HG03064 (cell line): ENCODE data around the gene TUT7.
"Not testable (repeated sequence)": the region's sequence is repeated elsewhere in the genome, so short reads cannot be mapped to it uniquely, and the experiment has no call there.

ENCODE experiments used
- ATAC-seq: cut with Tn5 transposase; IDR thresholded peaks from one replicate; pipeline ENCODE4 v1.9.1; 2021; ENCODE audit warnings: low read depth; ENCODE audit not compliant: unreplicated experiment

Gene TUT7, protein sequence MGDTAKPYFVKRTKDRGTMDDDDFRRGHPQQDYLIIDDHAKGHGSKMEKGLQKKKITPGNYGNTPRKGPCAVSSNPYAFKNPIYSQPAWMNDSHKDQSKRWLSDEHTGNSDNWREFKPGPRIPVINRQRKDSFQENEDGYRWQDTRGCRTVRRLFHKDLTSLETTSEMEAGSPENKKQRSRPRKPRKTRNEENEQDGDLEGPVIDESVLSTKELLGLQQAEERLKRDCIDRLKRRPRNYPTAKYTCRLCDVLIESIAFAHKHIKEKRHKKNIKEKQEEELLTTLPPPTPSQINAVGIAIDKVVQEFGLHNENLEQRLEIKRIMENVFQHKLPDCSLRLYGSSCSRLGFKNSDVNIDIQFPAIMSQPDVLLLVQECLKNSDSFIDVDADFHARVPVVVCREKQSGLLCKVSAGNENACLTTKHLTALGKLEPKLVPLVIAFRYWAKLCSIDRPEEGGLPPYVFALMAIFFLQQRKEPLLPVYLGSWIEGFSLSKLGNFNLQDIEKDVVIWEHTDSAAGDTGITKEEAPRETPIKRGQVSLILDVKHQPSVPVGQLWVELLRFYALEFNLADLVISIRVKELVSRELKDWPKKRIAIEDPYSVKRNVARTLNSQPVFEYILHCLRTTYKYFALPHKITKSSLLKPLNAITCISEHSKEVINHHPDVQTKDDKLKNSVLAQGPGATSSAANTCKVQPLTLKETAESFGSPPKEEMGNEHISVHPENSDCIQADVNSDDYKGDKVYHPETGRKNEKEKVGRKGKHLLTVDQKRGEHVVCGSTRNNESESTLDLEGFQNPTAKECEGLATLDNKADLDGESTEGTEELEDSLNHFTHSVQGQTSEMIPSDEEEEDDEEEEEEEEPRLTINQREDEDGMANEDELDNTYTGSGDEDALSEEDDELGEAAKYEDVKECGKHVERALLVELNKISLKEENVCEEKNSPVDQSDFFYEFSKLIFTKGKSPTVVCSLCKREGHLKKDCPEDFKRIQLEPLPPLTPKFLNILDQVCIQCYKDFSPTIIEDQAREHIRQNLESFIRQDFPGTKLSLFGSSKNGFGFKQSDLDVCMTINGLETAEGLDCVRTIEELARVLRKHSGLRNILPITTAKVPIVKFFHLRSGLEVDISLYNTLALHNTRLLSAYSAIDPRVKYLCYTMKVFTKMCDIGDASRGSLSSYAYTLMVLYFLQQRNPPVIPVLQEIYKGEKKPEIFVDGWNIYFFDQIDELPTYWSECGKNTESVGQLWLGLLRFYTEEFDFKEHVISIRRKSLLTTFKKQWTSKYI (N-terminal part only)

GRCh38 chr9:86354011-86354817 is at the start of gene TUT7:
Gene TUT7, minus strand, starts transcription at chr9:86354410. Its CDS starts 1,211 bp downstream, at chr9:86353199.
- ATAC-seq: peak; percentile 78

DNA sequence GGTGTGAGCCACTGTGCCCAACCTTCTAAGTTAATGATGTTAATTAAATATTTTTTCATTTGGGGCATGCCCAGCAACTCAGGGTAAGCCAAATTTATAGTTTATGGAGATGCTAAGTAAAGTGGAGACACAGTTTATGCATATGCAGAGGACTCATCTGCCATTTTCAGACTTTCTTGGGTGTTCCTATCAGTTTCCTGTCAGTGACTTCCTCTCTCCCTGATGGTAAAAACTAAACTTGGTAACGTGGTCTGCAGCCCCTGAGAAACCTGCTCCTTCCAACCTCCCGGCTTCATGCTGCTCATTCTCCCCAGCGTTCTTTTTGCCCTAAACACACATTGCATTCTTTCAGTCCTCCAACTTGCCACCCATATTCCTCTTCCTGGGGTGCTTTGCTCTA is 48.4 kb upstream of the TUT7 start:
- ATAC-seq: no peak

- ATAC-seq: no peak
These were observed 42.2 kb upstream of the TUT7 start for GRCh38 chr9:86396412-86396811.

DNA sequence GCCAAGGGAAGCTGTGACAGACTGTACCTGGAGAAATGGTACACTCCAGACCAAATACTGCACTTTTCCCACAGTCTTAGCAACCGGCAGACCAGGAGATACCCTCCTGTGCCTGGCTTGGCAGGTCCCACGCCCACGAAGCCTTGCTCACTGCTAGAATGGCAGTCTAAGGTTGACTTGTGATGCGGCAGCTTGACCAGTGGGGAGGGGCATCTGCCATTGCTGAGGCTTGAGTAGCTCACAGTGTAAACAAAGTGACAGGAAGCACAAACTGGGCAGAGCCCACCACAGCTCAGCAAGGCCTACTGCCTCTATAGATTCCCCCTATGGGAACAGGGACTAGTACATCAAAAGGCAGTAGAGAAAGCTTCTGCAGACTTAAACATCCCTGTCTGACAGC is 36.0 kb upstream of the TUT7 start:
- not testable (repeated sequence) for ATAC-seq

- no peak for ATAC-seq
These were observed 35.4 kb upstream of the TUT7 start for GRCh38 chr9:86389628-86390027.

- ATAC-seq: no peak
These were observed 33.2 kb upstream of the TUT7 start for GRCh38 chr9:86387376-86387775.

DNA sequence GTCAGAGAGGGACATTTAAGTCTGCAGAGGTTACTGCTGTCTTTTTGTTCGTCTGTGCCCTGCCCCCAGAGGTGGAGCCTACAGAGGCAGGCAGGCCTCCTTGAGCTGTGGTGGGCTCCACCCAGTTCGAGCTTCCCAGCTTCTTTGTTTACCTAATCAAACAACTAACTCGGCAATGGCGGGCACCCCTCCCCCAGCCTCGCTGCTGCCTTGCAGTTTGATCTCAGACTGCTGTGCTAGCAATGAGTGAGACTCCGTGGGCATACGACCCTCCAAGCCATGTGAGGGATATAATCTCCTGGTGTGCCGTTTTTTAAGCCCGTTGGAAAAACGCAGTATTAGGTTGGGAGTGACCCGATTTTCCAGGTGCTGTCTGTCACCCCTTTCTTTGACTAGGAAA is 28.8 kb upstream of the TUT7 start:
- ATAC-seq: not testable (repeated sequence)

- no peak for ATAC-seq
These were observed 21.8 kb upstream of the TUT7 start for GRCh38 chr9:86376016-86376415.

DNA sequence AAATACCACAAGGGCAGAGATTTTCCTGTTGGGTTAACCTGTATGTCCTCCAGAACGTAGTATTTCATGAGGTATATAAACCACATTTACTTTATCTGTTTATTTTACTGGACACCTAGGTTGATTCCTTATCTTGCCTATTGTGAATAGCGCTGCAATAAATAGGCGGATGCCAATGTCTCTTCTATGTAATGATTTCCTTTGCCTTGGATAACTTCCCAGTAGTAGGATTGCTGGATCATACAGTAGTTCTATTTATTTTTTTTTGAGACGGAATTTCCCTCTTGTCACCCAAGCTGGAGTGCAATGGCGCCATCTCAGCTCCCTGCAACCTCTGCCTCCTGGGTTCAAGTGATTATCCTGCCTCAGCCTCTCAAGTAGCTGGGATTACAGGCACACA is 15.6 kb upstream of the TUT7 start:
- ATAC-seq: no peak

GRCh38 chr9:86368871-86369521 is 14.8 kb upstream of the TUT7 start:
- no peak for ATAC-seq

DNA sequence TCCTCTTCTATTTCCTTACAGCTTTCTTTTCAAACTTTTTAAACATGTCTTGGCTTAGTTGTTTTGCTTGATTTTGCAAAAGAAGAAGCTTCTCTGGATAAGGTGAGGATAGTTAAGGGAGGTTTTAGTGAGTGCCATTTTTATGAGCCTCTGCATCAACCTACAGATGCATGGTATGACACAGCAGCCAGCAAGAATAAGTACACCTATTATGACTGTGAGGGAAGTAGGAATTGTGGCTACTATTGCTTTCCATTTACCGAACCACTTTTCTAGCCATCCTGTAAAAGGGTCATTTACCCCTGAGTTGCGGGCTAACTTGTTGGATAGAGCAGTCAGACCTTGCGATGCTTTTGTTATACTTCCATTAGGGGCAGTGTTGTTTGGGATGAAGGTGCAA is 7.0 kb upstream of the TUT7 start:
- ATAC-seq: no peak

- no peak for ATAC-seq
These were observed 5.1 kb upstream of the TUT7 start for GRCh38 chr9:86359151-86359879.

DNA sequence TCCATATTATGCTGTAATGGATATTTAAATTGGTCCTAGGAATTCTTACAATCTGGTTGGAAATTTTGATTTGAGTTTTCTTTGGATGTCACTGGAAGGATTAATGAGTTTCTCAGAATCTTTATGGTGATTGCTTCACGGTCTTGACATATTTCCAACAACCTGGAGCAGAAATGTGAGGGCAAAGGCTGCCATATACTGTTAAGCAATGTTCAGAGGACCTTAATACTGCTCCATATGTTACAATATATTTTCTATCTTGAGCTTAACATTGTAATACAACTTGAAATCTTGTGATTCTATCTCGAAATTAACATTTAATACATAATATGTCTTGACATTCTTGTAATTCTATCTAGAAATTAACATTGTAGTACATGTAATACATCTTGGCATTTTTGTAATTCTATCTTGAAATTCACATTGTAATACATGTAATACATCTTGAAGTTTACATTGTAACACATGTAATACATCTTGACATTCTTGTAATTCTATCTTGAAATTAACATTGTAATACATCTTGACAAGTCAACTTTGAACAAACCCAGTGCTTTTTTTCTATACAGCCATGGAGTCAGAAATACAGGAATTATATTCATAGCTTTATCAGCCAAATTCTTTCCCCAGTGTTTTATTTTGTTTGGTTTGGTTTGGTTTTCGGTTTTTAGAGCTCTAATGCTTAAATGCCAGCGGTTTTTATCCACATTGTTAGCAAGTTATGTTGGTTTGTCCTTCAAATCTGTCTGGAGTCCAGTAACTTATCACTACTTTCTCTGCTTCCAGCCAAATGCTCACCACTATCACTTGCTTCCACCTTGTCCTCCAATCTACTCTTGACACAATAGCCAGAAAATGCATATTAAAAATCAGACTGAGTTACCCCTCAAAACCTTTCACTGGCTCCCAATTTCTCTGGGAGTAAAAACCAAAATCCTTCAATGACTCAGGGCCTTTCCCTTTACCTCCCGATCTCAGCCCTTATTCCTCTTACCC is 3.0 kb upstream of the TUT7 start:
- ATAC-seq: no peak

DNA sequence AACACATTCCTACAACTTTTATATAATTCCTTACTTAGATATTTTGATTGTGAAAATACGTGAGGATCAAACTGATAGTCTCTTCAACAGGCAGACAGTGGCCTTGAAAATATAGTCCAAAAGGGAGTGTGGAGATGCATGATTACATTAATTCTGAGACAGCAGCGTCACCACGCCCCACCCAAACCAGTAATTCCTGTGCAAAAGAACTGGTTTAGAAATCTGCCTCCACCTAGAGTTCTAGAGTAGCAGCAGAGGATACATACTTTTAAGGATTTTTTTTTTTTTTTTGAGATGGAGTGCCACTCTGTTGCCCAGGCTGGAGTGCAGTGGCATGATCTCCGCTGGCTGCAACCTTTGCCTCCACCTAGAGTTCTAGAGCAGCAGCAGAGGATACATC is 1.6 kb upstream of the TUT7 start:
- ATAC-seq: no peak

DNA sequence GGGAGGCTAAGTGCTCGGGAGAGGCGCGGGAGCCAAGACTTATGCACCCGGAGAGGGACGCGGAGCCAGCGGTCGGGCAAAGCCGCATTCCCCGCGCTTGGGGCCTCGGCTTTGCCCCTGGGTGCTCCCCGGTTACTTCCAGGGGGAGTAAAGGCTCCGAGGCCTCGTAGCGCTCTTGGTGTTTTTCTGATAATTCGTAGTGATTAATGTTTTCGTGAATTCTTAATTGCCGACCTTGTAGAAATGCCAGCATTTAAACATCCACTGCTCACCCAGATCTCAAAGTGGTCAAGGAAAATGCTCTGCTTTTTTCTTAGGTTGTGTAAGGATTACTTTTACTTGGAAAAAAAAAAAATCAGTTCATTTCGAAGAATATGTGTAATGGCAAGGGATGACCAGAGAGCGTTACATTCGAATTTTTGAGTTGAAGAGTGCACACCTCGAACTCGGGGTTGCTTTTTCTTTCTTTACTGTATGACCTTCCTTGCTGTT is 654 bp upstream of the TUT7 start:
- no peak for ATAC-seq

DNA sequence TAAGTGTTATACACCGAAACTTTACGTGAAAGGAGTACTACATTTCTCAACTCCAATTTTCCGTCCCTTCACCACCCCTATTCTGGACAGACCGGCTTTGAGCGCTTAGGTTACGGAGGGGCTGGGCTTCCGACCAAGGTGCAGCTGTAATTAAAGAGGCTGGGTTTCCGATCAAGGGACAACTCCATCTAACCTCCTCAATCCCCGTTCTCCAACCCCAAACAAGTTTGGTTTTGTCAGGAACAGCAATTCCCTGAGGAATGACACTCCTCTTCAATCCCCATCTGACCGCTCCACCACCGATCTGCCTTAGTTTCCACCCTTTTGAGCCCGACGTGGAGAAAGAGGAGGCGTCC is 577 bp downstream of the TUT7 start:
- ATAC-seq: no peak

- no peak for ATAC-seq
These were observed 1.7 kb downstream of the TUT7 start for GRCh38 chr9:86352440-86353077.
